ENCODE results near the gene IGLL5. TPM values are rescaled to one million over a fixed set of nuclear protein-coding genes. Genes with fewer than 3 reads are reported as not detected.

IGLL5 gene
- not detected in 2 replicates for total RNA-seq

GRCh38 chr22:22887621-22888503 is at the start of gene IGLL5:
IGLL5 (plus strand) TSS chr22:22887816; CDS start chr22:22888054, 238 bp downstream.
- H3K27me3 Mint-ChIP-seq = peaks cover 50% of the 10 kb centered on the region
- H3K27ac Mint-ChIP-seq = no peak within 1 kb of the TSS
- no peak within 1 kb of the TSS for H3K4me3 Mint-ChIP-seq
- peaks cover 14% of the 10 kb centered on the region for H3K4me1 Mint-ChIP-seq
- intact Hi-C loops (cut with micrococcal nuclease) = loop anchor here (5.0 to 10.0 kb wide), 2 partner anchors 39 to 127 kb away; no protein-coding TSS in a partner anchor
- no peaks in the 10 kb centered on the region for H3K36me3 Mint-ChIP-seq (ENCODE audit: low read depth)
- H3K9me3 Mint-ChIP-seq = no peaks in the 10 kb centered on the region
- no peak for DNase-seq

GRCh38 chr22:22838148-22838786 is 49.3 kb upstream of the IGLL5 start:
- Mint-ChIP-seq H3K4me1 (peaks cover 15% of the 10 kb centered on the region), H3K36me3 (ENCODE audit: low read depth) (no peaks in the 10 kb centered on the region), H3K4me3 (no peak overlapping the region), H3K27me3 (peaks cover 43% of the 10 kb centered on the region), H3K9me3 (no peaks in the 10 kb centered on the region), H3K27ac (no peak overlapping the region)
- peak; percentile 52 for DNase-seq
- intact Hi-C loops (cut with micrococcal nuclease) = no loop called here

GRCh38 chr22:22839570-22840314 is 47.9 kb upstream of the IGLL5 start:
- peak; percentile 43 for DNase-seq
- no peaks in the 10 kb centered on the region for H3K9me3 Mint-ChIP-seq
- no peak overlapping the region for H3K4me3 Mint-ChIP-seq
- no peaks in the 10 kb centered on the region for H3K36me3 Mint-ChIP-seq (ENCODE audit: low read depth)
- intact Hi-C loops (cut with micrococcal nuclease) = no loop called here
- H3K4me1 Mint-ChIP-seq = peaks cover 21% of the 10 kb centered on the region
- no peak overlapping the region for H3K27ac Mint-ChIP-seq
- peaks cover 42% of the 10 kb centered on the region for H3K27me3 Mint-ChIP-seq

DNA sequence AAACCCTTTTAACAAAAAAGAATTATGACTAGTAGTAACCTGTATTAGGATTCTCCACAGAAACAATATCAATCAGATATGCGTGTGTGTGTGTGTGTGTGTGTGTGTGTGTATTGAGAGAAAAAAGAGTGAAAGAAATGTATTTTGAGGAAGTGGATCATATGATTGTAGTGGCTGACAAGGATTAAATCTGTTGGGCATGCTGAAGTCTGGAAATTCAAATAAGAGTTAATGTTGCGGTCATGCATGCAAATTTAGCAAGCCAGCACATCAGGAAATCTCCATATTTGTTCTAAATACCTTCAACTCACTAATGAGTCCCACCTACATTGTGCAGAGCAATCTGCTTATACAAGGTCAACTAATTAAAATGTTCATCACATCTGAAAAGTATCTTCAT is 46.8 kb upstream of the IGLL5 start:
- H3K4me1 Mint-ChIP-seq = peaks cover 19% of the 10 kb centered on the region
- no peaks in the 10 kb centered on the region for H3K9me3 Mint-ChIP-seq
- no peak overlapping the region for H3K4me3 Mint-ChIP-seq

DNA sequence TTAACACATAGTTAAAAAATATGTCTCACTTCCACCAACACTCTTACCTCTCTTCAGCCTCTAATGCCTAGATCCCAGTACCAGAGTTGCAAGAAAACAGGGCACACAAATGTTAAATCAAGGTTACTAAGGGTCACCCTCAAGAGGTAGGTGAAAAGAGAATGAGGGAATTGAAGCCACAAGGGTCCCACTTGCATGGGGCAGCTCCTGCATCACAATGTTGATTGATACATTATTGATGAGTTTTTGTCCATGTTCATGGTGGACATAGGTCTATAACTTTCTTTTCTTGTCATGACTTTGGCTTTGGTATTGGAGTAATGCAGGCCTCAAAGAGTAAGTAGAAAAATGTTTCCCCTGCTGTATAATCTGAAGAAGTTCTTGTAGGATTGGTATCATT is 46.0 kb upstream of the IGLL5 start:
- Mint-ChIP-seq H3K36me3 (ENCODE audit: low read depth) (no peaks in the 10 kb centered on the region), H3K27me3 (peaks cover 45% of the 10 kb centered on the region), H3K27ac (no peak overlapping the region), H3K4me3 (no peak overlapping the region), H3K4me1 (peaks cover 19% of the 10 kb centered on the region), H3K9me3 (no peaks in the 10 kb centered on the region)
- peak; percentile 29 for DNase-seq
- intact Hi-C loops (cut with micrococcal nuclease) = no loop called here

More for the DNA sequence above, 46.8 kb upstream of the IGLL5 start:
- Mint-ChIP-seq H3K36me3 (ENCODE audit: low read depth) (no peaks in the 10 kb centered on the region), H3K27ac (no peak overlapping the region), H3K27me3 (peaks cover 44% of the 10 kb centered on the region)
- intact Hi-C loops (cut with micrococcal nuclease) = no loop called here
- DNase-seq = no peak

DNA sequence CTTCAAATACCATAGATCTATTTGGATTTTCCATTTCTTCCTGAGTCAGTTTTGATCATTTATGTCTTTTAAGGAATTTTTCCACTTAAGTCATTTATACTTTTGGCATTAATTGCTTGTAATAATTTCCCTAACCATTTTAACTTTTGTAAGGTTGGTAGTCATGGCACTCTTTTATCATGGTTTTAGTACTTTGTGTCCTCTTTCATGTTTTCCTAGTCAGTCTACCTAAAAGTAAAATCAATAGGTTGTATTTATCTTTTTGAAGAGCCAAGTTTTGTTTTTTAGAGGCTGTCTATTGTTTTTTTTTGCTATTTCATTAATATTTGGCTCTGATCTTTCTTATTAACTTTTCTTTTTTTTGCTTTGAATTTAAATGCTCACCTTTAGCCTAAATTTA is 45.5 kb upstream of the IGLL5 start:
- intact Hi-C loops (cut with micrococcal nuclease) = no loop called here
- H3K27me3 Mint-ChIP-seq = peaks cover 46% of the 10 kb centered on the region
- H3K36me3 Mint-ChIP-seq (ENCODE audit: low read depth) = no peaks in the 10 kb centered on the region

GRCh38 chr22:22843848-22844247 is 43.8 kb upstream of the IGLL5 start:
- Mint-ChIP-seq H3K27ac (no peak overlapping the region), H3K4me3 (no peak overlapping the region), H3K27me3 (peaks cover 56% of the 10 kb centered on the region), H3K4me1 (peaks cover 9% of the 10 kb centered on the region), H3K36me3 (ENCODE audit: low read depth) (no peaks in the 10 kb centered on the region), H3K9me3 (no peaks in the 10 kb centered on the region)
- intact Hi-C loops (cut with micrococcal nuclease) = no loop called here
- no peak for DNase-seq

More for the DNA sequence above, 45.5 kb upstream of the IGLL5 start:
- no peak for DNase-seq
- Mint-ChIP-seq H3K4me3 (no peak overlapping the region), H3K27ac (no peak overlapping the region), H3K4me1 (peaks cover 18% of the 10 kb centered on the region), H3K9me3 (no peaks in the 10 kb centered on the region)

GRCh38 chr22:22847241-22847640 is 40.4 kb upstream of the IGLL5 start:
- intact Hi-C loops (cut with micrococcal nuclease) = no loop called here
- Mint-ChIP-seq H3K27me3 (peaks cover 41% of the 10 kb centered on the region), H3K4me3 (no peak overlapping the region), H3K9me3 (no peaks in the 10 kb centered on the region), H3K27ac (no peak overlapping the region), H3K36me3 (ENCODE audit: low read depth) (no peaks in the 10 kb centered on the region), H3K4me1 (peaks cover 7% of the 10 kb centered on the region)
- DNase-seq = no peak

- Mint-ChIP-seq H3K27ac (no peak overlapping the region), H3K36me3 (ENCODE audit: low read depth) (no peaks in the 10 kb centered on the region), H3K4me3 (no peak overlapping the region), H3K27me3 (peaks cover 51% of the 10 kb centered on the region), H3K4me1 (peaks cover 7% of the 10 kb centered on the region), H3K9me3 (no peaks in the 10 kb centered on the region)
- intact Hi-C loops (cut with micrococcal nuclease) = loop anchor here (1.0 to 2.0 kb wide), 2 partner anchors 29 to 108 kb away; no protein-coding TSS in a partner anchor
- DNase-seq = peak; percentile 92
These were observed 39.2 kb upstream of the IGLL5 start for GRCh38 chr22:22848364-22848866.

- intact Hi-C loops (cut with micrococcal nuclease) = loop anchor here (2.0 kb wide), 1 partner anchor 107 kb away; no protein-coding TSS in a partner anchor
- H3K27me3 Mint-ChIP-seq = peaks cover 46% of the 10 kb centered on the region
These were observed 37.7 kb upstream of the IGLL5 start for GRCh38 chr22:22849640-22850610.

DNA sequence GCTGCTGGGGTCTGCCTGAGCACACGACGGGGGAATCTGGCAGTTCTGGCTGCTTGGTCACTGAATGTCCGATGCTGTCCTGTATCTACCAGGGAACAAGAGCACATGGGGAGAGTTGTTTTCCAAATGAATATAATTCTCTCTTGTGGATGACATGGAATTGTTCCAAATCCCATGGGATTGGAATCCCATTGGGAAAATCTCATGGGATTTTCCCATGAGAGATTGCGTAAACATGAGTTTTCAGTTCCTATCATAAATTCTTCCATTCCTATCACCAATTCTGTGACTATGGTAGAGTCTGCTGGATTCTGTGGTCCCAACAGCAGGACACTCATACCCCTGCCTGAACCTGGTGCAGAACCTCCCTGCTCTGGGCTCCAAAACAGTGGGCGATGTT is 35.6 kb upstream of the IGLL5 start:
- Mint-ChIP-seq H3K9me3 (no peaks in the 10 kb centered on the region), H3K4me3 (no peak overlapping the region), H3K27ac (no peak overlapping the region), H3K36me3 (ENCODE audit: low read depth) (no peaks in the 10 kb centered on the region), H3K4me1 (no peaks in the 10 kb centered on the region), H3K27me3 (peaks cover 33% of the 10 kb centered on the region)
- intact Hi-C loops (cut with micrococcal nuclease) = no loop called here
- peak; percentile 32 for DNase-seq

More at GRCh38 chr22:22849640-22850610, 37.7 kb upstream of the IGLL5 start:
- no peaks in the 10 kb centered on the region for H3K36me3 Mint-ChIP-seq (ENCODE audit: low read depth)
- H3K9me3 Mint-ChIP-seq = no peaks in the 10 kb centered on the region
- DNase-seq = peak; percentile 54
- H3K4me3 Mint-ChIP-seq = no peak overlapping the region
- no peak overlapping the region for H3K27ac Mint-ChIP-seq
- peaks cover 1% of the 10 kb centered on the region for H3K4me1 Mint-ChIP-seq

GRCh38 chr22:22853713-22854112 is 33.9 kb upstream of the IGLL5 start:
- Mint-ChIP-seq H3K9me3 (no peaks in the 10 kb centered on the region), H3K27me3 (peaks cover 35% of the 10 kb centered on the region), H3K4me3 (no peak overlapping the region), H3K36me3 (ENCODE audit: low read depth) (no peaks in the 10 kb centered on the region), H3K27ac (no peak overlapping the region), H3K4me1 (no peaks in the 10 kb centered on the region)
- DNase-seq = peak; percentile 52
- intact Hi-C loops (cut with micrococcal nuclease) = no loop called here
